ENCODE measurements around the gene SLC2A5.

SLC2A5 gene

GRCh38 chr1:9088807-9089206 lies 19.4 kb upstream of the SLC2A5 start:
- no peak for FAIRE-seq

- no peak for FAIRE-seq
These were observed 18.1 kb upstream of the SLC2A5 start for GRCh38 chr1:9087411-9088125.

DNA sequence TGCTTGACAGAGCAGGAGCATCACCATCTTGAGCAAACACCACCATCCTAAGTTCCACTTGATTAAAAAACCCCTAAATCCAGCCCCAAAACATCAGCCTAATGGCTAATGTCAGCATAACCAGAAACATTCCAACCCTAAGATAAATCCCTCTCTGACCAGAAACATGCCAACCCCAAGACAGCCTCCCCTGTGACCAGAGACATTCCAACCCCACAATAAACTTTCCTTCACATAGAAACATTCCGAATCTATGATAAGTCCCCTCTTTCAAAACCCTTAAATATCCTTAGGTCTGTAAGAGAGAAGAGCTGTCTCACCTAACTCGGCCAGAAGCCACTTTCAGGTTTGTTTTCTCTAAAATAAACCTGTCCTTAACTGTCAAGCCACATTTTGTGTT lies 17.4 kb upstream of the SLC2A5 start:
- no peak for FAIRE-seq

GRCh38 chr1:9086045-9086444 lies 16.6 kb upstream of the SLC2A5 start:
- no peak for FAIRE-seq

DNA sequence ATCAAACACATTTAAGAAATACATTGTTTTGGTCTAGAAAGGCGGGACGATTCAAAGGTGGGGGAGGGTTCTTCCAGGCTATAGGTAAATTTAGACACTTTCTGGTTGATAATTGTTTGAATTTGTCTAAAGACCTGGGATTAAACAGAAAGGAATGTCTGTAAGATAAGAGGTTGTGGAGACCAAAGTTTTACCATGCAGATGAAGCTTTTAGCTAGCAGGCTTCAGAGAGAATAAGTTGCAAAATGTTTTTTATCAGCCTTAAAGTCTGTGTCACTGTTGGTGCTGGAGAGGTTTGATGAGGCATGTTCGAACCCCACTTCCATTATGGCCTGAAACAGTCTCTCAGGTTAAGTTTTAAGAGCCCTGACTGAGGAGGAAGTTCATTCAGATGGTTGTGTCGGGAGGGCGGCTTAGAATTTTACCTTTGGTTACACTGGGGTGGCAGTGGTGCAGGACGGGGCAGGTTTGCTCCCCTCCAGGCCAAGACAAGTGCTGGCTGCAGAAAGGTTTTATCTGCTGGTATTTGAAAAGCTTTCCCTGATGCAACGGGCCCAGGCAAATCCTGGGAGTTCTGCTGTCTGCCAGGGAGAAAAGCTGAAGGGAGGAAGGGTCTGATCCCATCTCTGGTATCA lies 16.0 kb upstream of the SLC2A5 start:
- FAIRE-seq = no peak

- FAIRE-seq = no peak
These were observed 15.5 kb upstream of the SLC2A5 start for GRCh38 chr1:9084906-9085305.

GRCh38 chr1:9081473-9081872 lies 12.0 kb upstream of the SLC2A5 start:
- no peak for FAIRE-seq

GRCh38 chr1:9080705-9081291 lies 11.4 kb upstream of the SLC2A5 start:
- no peak for FAIRE-seq

- FAIRE-seq = no peak
These were observed 10.7 kb upstream of the SLC2A5 start for GRCh38 chr1:9079988-9080704.

DNA sequence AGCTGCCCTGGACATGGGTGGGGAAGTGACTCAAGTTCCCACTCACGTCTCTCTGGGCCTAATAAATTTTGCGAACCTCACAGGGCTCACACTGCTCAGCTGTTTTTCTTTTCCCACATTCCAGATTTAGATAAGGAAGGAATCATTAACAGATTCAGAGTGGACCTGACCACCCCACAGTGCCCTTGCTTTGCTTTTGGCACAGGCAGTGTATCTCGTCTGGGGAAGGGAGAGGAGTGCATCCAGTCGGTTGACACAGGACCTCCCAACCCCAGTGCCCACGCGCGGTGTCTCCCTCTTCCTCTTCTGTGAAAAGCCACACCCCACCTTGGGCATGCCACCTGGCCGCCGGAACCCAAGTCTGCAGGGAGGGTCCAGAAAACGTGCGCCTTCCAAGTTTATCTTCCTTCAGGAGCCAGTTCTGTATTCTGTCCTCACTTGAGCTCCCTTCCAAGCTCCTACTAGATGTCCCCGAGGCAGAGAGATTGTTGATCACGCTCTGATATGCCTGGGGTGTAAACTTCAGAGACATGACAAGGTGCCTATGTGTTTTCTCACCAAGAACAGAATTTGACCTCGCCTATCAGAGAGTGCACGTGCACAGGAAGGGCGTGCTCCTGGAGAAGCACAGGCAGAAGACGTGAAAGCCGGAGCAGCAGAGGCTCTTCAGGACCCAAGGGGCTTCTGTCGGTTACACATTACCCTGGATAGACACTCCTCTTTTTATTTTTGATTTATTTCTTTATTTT lies 9.5 kb upstream of the SLC2A5 start:
- no peak for FAIRE-seq

DNA sequence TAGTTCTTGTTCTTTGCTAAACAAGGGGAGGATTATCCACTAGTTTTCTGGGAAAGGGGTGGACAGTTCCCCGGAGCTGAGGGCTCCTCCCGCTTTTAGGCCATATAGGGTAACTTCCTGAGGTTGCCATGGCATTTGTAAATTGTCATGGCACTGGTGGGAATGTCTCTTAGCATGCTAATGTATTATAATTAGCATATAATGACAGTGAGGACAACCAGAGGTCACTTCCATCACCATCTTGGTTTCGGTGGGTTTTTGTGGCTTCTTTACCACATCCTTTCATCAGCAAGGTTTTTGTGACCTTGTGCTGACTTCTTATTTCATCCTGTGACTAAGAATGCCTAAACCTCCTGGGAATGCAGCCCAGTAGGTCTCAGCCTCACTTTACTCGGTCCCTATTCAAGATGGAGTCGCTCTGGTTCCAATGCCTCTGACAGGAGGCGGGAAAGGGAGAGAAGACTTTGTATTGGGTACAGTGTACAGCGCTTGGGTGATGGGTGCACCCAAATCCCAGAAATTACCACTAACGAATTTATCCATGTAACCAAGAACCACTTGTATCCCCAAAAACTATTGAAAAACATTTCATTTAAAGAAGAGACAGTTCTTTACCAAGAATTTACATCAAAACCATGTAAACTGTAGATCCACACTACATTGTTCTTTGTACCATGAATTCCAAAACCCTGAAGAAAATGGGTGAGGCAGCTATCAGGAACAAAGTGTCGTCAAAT lies 8.7 kb upstream of the SLC2A5 start:
- no peak for FAIRE-seq

DNA sequence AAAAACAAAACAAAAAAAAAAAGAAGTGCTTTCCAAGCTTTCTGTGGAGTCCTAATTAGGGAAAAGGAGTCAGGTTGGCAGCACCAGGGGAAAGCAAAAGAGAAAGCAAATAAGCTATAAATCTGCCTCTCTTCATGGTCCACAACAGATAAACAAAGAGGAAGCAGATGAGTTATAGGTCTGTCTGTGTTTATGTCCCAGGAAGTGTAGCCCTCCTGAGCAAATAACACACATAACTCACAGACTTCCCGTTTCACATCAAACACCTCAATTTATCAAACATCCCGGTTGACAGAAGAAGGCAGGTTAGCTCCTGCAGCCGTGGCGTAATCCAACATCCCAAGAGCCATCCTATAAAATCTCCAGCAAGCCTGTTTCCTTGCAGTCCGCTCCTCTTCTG lies 5.6 kb upstream of the SLC2A5 start:
- FAIRE-seq = no peak

- FAIRE-seq = no peak
These were observed 3.7 kb upstream of the SLC2A5 start for GRCh38 chr1:9073143-9073542.

DNA sequence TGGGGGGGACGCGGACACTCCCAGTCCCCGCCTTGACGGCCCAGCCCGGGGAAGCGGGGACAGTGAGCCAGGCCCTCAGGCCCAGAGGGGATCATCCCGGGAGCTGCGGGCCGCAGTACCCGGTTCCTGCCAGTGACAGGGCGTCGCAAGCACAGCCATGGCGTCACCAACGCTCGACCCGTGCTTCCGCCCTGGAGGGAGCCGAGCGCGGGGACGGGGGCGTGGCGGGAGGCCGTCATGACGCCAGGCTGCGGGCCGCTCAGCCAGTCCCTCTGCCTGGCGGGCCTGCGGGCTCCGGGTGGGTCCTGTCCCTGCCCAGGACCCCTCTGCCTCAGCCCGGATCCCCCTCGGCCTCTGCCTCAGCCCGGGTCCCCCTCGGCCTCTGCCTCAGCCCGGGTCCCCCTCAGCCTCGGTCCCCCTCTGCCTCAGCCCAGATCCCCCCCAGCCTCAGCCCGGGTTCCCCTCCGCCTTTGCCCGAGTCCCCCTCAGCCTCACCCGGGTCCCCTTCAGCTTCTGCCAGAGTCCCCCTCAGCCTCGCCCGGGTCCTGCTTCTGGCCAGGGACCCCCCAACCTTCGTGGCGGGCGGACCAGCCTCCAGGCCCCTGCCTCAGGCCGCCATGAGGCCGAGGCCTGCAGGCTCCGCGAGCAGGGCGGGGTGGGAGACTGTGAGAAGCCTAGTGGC lies 2.3 kb upstream of the SLC2A5 start:
- no peak for FAIRE-seq

- no peak for FAIRE-seq
These were observed 1.1 kb upstream of the SLC2A5 start for GRCh38 chr1:9070486-9070885.

GRCh38 chr1:9068981-9069325 lies 482 bp downstream of the SLC2A5 start:
- no peak for FAIRE-seq

- no peak for FAIRE-seq
These were observed 2.3 kb downstream of the SLC2A5 start for GRCh38 chr1:9066945-9067807.

GRCh38 chr1:9065213-9065751 lies 4.2 kb downstream of the SLC2A5 start:
- no peak for FAIRE-seq

DNA sequence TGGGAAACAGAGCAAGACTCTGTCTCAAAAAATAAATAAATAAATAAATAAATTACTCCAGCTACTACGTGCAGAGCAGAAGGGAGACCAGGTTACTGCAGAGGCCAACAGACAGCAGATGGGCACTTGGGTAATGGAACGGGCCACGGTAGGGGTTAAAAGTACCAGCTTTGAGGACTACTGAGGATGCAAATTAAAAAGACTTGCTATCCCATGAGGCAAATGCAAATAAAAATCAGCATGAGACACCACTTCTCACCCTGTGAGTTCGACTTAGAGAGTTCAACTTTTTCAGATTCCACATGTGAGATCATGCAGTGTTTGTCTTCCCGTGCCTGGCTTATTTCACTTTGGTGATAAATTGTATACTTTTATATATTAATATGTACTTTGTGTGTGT lies 6.6 kb downstream of the SLC2A5 start:
- no peak for FAIRE-seq

DNA sequence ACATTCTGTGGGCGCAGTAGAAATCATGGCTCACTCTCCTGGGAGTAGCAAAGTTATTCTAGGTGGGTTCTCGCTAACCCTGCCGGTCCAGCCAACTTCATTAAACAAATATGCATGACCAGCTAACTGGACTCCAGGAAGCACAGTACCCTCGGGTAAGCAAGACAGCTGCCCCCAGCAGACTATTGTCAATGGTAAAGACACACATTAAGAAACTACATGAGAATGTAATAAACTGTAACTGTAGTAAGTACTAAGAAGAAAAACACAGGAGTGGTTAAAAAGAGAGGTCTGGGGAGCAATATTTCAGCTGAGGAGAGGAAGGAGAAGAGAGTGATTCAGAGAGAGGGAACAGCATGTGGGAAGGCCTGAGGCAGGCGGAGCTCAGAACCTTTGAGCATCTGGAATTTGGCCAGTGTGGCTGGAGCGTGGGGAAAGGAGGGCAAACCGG lies 7.4 kb downstream of the SLC2A5 start:
- no peak for FAIRE-seq

Measured in islet of Langerhans (tissue), 1 donor.